C4-2B (cell line): ENCODE measurements around the gene FAM13A.

Experiments used
- ZFX ChIP-seq: fragments of 450-650 bp; IDR thresholded peaks from 2 replicates; pipeline ENCODE4 v1.6.1; 2017
- TF ChIP-seq, protein P1 (sequence below): fragments of 450-650 bp; conservative IDR thresholded peaks from 2 replicates; pipeline ENCODE4 v1.5.1; 2017; ENCODE audit warnings: mild to moderate bottlenecking

GRCh38 chr4:88759895-88760290 is 297.1 kb downstream of the FAM13A start:
- TF ChIP-seq, protein P1, sequence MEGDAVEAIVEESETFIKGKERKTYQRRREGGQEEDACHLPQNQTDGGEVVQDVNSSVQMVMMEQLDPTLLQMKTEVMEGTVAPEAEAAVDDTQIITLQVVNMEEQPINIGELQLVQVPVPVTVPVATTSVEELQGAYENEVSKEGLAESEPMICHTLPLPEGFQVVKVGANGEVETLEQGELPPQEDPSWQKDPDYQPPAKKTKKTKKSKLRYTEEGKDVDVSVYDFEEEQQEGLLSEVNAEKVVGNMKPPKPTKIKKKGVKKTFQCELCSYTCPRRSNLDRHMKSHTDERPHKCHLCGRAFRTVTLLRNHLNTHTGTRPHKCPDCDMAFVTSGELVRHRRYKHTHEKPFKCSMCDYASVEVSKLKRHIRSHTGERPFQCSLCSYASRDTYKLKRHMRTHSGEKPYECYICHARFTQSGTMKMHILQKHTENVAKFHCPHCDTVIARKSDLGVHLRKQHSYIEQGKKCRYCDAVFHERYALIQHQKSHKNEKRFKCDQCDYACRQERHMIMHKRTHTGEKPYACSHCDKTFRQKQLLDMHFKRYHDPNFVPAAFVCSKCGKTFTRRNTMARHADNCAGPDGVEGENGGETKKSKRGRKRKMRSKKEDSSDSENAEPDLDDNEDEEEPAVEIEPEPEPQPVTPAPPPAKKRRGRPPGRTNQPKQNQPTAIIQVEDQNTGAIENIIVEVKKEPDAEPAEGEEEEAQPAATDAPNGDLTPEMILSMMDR: no peak
- TF ChIP-seq ZFX: no peak
